ENCODE data around the gene COX8A. TPM values are rescaled to one million over a fixed set of nuclear protein-coding genes. Genes with fewer than 3 reads are reported as not detected.

The COX8A gene
- total and polyA plus RNA-seq, 2 of the 8 experiments (the other 6 are each of a cell fraction or from before 2014, with no cell fraction given), result 365 to 1,720 TPM

- peak in 1 of 2 experiments; percentile 73 for DNase-seq (ENCODE audit: low read depth in 1 of 2, low spot score in 2 of 2)
- Histone ChIP-seq H3K18ac (ENCODE audit: extremely low read depth, low read length) (peak overlapping the region; percentile 48), H2BK12ac (ENCODE audit: low read depth, low read length) (peak overlapping the region; percentile 43; the same call in 1 of the 2 replicates), H3K14ac (ENCODE audit: insufficient read length) (no peak overlapping the region), H3K4me2 (ENCODE audit: insufficient read depth in 1 of 2, low read depth in 2 of 2, low read length in 2 of 2) (peak overlapping the region; percentile 79 to 86), H4K5ac (ENCODE audit: insufficient read length, low read depth, low read length) (no peak overlapping the region), H3K79me1 (ENCODE audit: low read depth, low read length) (no peaks in the 10 kb centered on the region; the same call in 1 of the 2 replicates), H3K9ac (replicated peaks in 1 of 4; ENCODE audit: extremely low read depth in 1 of 4, low read depth in 3 of 4, low read length in 3 of 4) (no peak overlapping the region), H2AFZ (ENCODE audit: low read length) (no peak overlapping the region), H2AK5ac (ENCODE audit: low read depth, low read length) (no peak overlapping the region), H2BK5ac (ENCODE audit: low read depth, low read length) (no peak overlapping the region; the same call in 1 of the 2 replicates), H4K8ac (ENCODE audit: extremely low read depth, insufficient read depth, low read length) (no peak overlapping the region), H3K4ac (replicated peaks; ENCODE audit: insufficient read length, low read depth, low read length) (no peak overlapping the region), H3K36me3 (ENCODE audit: control insufficient read depth in 2 of 4, insufficient read depth in 4 of 4, low read length in 3 of 4) (no peaks in the 10 kb centered on the region), H3K56ac (replicated peaks; ENCODE audit: insufficient read length, low read depth, low read length) (no peak overlapping the region), H2BK120ac (replicated peaks; ENCODE audit: low read depth, low read length) (no peak overlapping the region), H3K27me3 (replicated peaks in 1 of 4; ENCODE audit: control insufficient read depth in 3 of 4, extremely low read depth in 1 of 4, insufficient read depth in 3 of 4, low read length in 3 of 4) (peaks cover 28 to 89% (median 74%) of the 10 kb centered on the region in 4 experiments), H2BK15ac (ENCODE audit: low read length) (no peak overlapping the region), H4K20me1 (replicated peaks in 1 of 2; ENCODE audit: control insufficient read depth in 1 of 2, insufficient read depth in 2 of 2, low read length in 2 of 2) (peaks cover 1 to 2% of the 10 kb centered on the region in 2 experiments), H3K4me1 (replicated peaks in 1 of 4; ENCODE audit: control insufficient read depth in 3 of 4, insufficient read depth in 4 of 4, low read length in 3 of 4) (peaks cover 0 to 15% (median 10%) of the 10 kb centered on the region in 4 experiments; a peak in 5 of 7 replicates), H3K4me3 (ENCODE audit: extremely low read depth in 1 of 4, insufficient read depth in 2 of 4, low read depth in 3 of 4, low read length in 4 of 4) (peak overlapping the region; percentile 21 to 57 (median 34); a peak in 6 of 8 replicates), H3K79me2 (ENCODE audit: control insufficient read depth in 1 of 2, insufficient read depth in 2 of 2, low read length in 2 of 2) (no peaks in the 10 kb centered on the region), H4K91ac (replicated peaks; ENCODE audit: insufficient read length, low read length) (no peak overlapping the region), H2BK20ac (ENCODE audit: low read length) (no peak overlapping the region), H3K9me3 (ENCODE audit: insufficient read depth in 2 of 2, low read depth in 1 of 2, low read length in 1 of 2) (peaks cover 0 to 6% of the 10 kb centered on the region in 2 experiments; a peak in 1 of 4 replicates), H3K23me2 (ENCODE audit: low read depth, low read length) (peaks cover 21% of the 10 kb centered on the region; the same call in 1 of the 2 replicates), H3K27ac (ENCODE audit: low read depth, low read length) (no peak overlapping the region), H3K23ac (ENCODE audit: insufficient read length) (no peak overlapping the region)
- POLR2A ChIA-PET (ENCODE audit: partially characterized antibody), result interaction anchor here (0.8 to 2.7 kb wide), 12 partner anchors 9 to 178 kb away, joined by 3 to 11 read pairs (median 4); no protein-coding TSS in a partner anchor
- FAIRE-seq, result no peak
- CTCF ChIA-PET (ENCODE audit: partially characterized antibody), result interaction anchor here (0.7 to 6.3 kb wide), 23 partner anchors 9 to 203 kb away, joined by 3 to 43 read pairs (median 3); no protein-coding TSS in a partner anchor
- WGBS, 2 experiments (ENCODE audit: extremely low coverage in 1 of 2, insufficient coverage in 1 of 2, insufficient read length in 1 of 2, insufficient replicate concordance in 2 of 2, low coverage in 1 of 2, low lambda C conversion rate in 2 of 2, missing lambda C conversion rate in 1 of 2), result 7% methylated on average over 26 of the region's 27 CpGs; no CpG with 5 or more reads in 1 of the 2 experiments
- TF ChIP-seq RBBP5 (IDR thresholded peaks at IDR 0.05; ENCODE audit: borderline replicate concordance, low read depth, low read length) (0 out of 2 replicates have a peak, but pooled peaks have one; percentile 23), SRF (IDR thresholded peaks at IDR 0.05; ENCODE audit: low read depth, low read length) (no peak), MAX (IDR thresholded peaks at IDR 0.05) (peak; percentile 93), E2F6 (IDR thresholded peaks at IDR 0.05) (peak; percentile 78)
Measured at GRCh38 chr11:64007160-64007628, 32.8 kb downstream of the COX8A start.
